Esophagus muscularis mucosa (tissue), 4 donors: ENCODE measurements around the gene CYBC1.

Experiments
- EP300 ChIP-seq: sonication (generic); formaldehyde crosslinking; IDR thresholded peaks from one replicate; pipeline ENCODE4 v1.6.1; 2017; ENCODE audit warnings: antibody characterized with exemption
- POLR2A ChIP-seq: fragments of 450-650 bp; IDR thresholded peaks from one replicate; pipeline ENCODE4 v1.6.1; 2017; ENCODE audit warnings: antibody characterized with exemption, moderate library complexity, mild to moderate bottlenecking, low read depth
- TF ChIP-seq, protein P1 (sequence below), 3 experiments: fragments of 200-600 bp in 2 of 3; fragments of 450-650 bp in 1 of 3; sonication (generic) in 2 of 3; IDR thresholded peaks; one replicate each; pipeline ENCODE4 v1.5.1; 2017 to 2019; ENCODE audit warnings: antibody characterized with exemption in 3 of 3, mild to moderate bottlenecking in 2 of 3, moderate library complexity in 1 of 3

DNA sequence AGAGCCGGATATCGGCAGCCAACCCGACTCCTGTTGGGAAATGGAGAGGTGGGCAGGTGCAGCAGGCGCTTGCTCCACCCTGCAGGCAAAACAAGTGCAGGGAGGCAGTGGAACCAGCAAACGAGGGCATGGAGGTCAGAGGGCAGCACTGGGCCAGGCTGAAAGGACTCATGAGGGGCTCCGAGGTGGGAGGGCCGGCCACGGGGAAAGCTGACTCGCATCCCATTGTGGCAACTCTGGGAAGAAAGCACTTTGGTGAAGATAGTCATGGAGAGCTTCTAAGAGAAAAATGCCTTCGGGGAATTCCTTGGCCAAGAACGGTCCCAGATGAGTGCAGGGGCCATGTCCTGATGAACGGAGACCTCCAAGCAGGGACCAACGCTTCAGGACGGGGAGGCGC lies 4.4 kb downstream of the CYBC1 start:
- TF ChIP-seq POLR2A (no peak), EP300 (no peak)
- TF ChIP-seq, protein P1, sequence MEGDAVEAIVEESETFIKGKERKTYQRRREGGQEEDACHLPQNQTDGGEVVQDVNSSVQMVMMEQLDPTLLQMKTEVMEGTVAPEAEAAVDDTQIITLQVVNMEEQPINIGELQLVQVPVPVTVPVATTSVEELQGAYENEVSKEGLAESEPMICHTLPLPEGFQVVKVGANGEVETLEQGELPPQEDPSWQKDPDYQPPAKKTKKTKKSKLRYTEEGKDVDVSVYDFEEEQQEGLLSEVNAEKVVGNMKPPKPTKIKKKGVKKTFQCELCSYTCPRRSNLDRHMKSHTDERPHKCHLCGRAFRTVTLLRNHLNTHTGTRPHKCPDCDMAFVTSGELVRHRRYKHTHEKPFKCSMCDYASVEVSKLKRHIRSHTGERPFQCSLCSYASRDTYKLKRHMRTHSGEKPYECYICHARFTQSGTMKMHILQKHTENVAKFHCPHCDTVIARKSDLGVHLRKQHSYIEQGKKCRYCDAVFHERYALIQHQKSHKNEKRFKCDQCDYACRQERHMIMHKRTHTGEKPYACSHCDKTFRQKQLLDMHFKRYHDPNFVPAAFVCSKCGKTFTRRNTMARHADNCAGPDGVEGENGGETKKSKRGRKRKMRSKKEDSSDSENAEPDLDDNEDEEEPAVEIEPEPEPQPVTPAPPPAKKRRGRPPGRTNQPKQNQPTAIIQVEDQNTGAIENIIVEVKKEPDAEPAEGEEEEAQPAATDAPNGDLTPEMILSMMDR (IDR thresholded peaks at IDR 0.05), result no peak
